GM12874 (cell line): Measurements from ENCODE around the gene YY1.

Source experiments
- TF ChIP-seq, protein P1 (sequence below): IDR thresholded peaks from 2 replicates; pipeline ENCODE4 v1.5.1; 2011; ENCODE audit warnings: low read depth, mild to moderate bottlenecking, control low read depth, low read length, moderate library complexity; ENCODE audit not compliant: insufficient read depth

YY1 gene

DNA sequence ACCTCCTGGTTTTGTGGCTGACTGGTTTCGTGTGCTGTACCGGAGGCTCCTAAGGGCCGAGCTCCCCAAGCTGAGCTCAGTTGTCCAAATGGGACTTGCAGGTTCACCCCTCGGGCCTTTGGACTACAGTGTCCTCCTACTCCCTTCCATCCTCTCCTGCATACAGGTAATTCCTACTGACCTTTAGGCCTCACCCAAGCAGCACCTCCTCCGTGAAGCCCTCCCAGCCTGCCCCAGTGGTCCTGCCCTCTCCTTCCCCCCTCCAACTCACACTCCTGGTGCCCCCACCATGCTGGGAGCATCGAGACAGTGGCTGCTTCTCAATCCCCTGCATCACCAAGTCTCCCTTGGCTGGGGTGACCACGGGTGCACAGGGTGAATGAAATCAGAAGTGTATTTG lies 27.1 kb upstream of the YY1 start:
- TF ChIP-seq, protein P1, sequence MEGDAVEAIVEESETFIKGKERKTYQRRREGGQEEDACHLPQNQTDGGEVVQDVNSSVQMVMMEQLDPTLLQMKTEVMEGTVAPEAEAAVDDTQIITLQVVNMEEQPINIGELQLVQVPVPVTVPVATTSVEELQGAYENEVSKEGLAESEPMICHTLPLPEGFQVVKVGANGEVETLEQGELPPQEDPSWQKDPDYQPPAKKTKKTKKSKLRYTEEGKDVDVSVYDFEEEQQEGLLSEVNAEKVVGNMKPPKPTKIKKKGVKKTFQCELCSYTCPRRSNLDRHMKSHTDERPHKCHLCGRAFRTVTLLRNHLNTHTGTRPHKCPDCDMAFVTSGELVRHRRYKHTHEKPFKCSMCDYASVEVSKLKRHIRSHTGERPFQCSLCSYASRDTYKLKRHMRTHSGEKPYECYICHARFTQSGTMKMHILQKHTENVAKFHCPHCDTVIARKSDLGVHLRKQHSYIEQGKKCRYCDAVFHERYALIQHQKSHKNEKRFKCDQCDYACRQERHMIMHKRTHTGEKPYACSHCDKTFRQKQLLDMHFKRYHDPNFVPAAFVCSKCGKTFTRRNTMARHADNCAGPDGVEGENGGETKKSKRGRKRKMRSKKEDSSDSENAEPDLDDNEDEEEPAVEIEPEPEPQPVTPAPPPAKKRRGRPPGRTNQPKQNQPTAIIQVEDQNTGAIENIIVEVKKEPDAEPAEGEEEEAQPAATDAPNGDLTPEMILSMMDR = no peak

DNA sequence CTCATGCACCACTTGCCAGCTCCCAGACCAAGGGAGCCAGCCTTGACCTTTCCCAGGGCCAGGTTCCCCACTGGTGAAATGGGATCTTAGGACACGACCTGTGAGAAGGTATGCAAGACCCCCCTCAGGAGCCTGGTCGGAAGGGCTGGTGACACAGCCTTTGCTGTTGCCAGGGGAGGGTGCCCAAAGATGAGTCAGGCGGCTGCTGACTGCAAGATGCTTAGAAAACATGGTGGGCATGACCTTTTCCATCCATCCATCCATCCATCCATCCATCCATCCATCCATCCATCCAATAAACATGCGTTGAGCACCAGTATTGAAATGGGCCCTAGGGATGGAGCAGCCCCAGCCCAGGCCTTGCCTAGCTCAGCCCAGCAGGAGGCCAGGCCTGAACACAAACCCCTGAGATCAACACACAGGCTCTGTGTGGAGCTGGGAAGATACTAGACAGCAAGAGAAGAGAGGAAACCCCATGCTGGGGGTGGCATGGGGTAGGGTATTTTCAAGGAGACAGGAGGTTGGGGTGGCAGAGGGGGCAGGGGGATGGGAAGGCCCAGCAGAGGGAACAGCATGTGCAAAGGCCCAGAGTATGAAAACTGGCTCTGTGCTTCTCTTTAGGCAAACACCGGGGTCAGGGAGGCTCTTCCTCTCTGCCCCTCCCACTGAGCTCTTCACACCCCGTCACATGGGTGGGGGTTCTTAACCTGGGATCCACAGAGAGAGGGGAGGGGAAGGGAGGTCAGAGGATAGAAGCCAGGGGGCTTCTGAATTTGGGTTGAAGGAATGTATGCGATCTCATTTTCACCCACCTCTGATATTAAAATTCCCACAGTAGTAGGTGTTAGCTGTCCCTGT lies 26.2 kb upstream of the YY1 start:
- TF ChIP-seq, protein P1 = no peak

DNA sequence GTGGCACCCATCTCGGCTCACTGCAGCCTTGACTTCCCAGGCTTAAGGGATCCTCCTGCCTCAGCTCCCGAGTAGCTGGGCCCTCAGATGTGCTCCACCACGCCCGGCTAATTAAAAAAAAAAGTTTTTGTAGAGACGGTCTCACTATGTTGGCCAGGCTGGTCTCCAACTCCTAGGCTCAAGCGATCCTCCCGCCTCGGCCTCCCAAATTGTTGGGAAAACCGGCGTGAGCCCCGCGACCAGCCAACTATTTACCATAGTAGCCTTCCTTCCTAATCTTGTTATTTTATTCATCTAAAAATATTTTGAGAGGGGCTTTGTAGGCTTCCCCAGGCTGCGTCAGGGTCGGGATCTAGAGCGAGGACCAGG lies 25.4 kb upstream of the YY1 start:
- TF ChIP-seq, protein P1 = no peak

DNA sequence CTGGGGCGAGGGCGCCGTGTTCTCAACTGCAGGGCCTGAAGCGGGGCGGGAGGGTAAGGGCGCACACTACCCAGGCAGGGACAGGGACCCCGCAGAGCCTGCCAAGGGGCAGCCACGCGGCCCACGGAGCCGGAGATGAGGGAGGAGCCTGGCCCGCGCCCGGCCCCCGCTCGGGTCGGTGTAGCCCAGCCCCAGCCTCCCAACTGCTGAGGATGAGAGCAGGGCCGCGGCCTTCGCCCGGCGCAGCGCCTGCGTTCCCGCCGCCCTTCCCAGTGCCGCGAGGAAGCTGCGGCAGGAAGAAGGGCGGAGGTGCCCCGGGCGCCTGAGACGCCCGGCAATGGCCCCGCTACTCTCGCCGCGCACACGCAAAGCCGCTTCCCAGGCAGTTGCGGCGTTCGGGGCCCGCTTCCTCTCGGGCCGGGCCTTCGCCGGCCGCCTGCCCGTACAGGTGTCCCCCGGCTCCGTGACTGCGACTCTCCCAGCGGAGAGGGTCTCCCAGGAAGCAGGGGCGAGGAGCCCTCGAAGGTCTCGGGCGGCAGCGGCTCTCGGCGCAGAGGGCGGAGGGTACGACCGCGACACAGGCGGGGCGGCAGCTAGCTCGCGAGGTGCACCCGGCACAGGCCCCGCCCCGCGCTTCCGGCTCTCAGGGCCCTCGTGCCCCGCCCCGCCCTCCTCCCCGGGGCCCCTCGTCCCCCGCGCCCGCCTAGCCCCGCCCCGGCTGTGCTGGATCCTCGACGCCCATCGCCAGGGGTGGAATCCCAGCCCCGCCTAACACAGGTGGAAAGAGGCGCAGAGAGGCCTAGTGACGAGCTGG lies 24.8 kb upstream of the YY1 start:
- TF ChIP-seq, protein P1 = no peak

DNA sequence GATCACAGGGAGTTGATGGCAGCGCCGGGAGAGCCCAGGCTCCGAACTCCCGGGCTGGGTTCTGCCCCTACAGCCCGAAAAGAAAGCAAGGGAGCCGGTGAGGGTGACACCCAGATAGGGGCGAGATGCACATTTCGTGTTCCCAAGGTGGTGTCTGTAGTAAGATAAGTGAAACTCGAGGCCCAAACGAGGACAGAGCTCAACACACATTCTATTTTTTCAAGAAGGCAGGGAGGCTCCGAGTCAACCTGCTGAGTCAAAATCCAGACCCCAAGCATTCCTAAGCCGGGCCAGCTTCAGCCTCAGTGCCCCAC lies 24.2 kb upstream of the YY1 start:
- TF ChIP-seq, protein P1 = no peak

DNA sequence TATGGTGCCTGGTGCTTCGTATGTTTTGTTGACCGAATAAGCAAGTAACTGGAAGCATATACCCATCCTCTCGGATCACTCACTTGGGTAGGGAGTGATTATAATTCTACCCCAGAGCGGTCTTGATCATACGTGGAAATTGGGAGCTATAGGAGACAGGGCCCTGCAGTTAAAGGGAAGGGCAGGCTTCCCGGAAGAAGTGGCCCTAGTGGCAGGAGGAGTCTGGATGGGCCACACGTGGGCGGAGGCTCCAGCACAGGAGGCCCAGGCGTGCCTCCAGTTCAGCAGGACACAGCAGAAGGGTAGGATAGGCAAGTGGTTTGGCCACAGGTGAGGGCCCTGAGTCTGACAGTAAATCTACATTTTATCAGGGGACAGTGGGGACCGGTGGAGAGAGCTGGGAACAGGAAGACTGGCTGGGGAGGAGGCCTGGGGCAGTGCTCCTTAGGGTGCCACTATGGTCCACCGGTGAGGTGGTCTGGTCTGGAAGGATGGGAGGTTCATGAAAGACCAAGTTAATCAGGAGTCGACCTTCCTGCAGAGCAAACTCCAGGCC lies 23.5 kb upstream of the YY1 start:
- TF ChIP-seq, protein P1 = no peak

DNA sequence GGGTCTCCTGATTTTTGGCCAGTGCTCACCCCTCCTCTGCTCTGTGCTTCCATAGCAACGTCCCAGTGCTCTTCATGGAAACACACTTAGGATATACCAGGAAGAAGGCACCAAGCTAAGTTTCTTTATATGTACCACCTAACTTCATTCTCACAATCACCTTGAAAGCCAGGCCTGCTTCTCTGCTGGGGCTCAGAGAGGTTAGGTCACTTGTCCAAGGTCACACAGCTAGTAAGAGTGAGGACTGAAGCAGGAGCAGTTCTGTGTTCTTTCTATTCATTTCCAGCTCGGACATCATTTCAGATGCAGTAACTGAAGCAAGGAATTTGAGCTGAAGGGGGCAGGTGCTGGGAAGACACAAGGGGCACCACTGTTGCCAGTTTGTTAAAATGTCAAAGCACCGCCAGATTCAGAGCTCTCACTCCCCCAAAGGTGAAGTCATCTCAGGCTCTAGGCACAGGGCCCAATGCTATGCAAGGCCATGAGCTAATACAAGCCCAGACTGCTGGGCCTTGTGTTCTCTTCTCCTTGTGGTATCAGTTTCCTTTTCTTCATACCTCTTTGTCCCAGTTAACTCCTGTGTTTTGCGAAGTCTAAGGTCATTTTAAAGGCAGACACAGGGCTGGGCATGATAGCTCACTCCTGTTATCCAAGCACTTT lies 19.7 kb upstream of the YY1 start:
- TF ChIP-seq, protein P1 = no peak
